Endothelial cell of umbilical vein (primary cell): ENCODE data around the gene JAML. TPM values are rescaled to one million over a fixed set of nuclear protein-coding genes. Genes with fewer than 3 reads are reported as not detected.

ENCODE experiments used
- BruUV-seq: library from RNA; stranded (reverse); fragments of 400-500 nt; replicated peaks from 2 replicates; lab custom pipeline; 2021; lab: Mats Ljungman, UMichigan
- CTCF ChIA-PET: fragments of 300-600, 350-600 bp; sonication (Branson Sonifier 250); formaldehyde crosslinking; loops from one replicate; lab custom pipeline; 2021; ENCODE audit warnings: antibody characterized with exemption, inconsistent platforms; lab: Charles Lee
- POLR2A ChIA-PET: fragments of 300-600, 350-600 bp; sonication (Branson Sonifier 250); formaldehyde crosslinking; loops from one replicate; lab custom pipeline; 2021; ENCODE audit warnings: antibody characterized with exemption, inconsistent platforms; lab: Charles Lee
- DNase-seq: peaks from one replicate; pipeline ENCODE4 v3.0.0-alpha.2; 2011; ENCODE audit warnings: low read depth, low spot score
- FAIRE-seq: peaks from 2 replicates; lab custom pipeline; 2011; peaks lifted over from hg19 to GRCh38; lab: Jason Lieb, UNC
- H2AFZ ChIP-seq: 2 replicates; pipeline ENCODE4 v1.6.0; 2012; ENCODE audit warnings: low read depth, low read length, control low read depth, inconsistent platforms
- H3K27ac ChIP-seq: 2 replicates; pipeline ENCODE4 v1.5.1; 2011; ENCODE audit warnings: low read depth, mild to moderate bottlenecking, control low read depth, low read length, moderate library complexity; ENCODE audit not compliant: insufficient read depth
- H3K27me3 ChIP-seq, 2 experiments: 2 replicates each; pipeline versions ENCODE4 v1.6.0 to v1.6.1; 2011; ENCODE audit warnings: low read length in 2 of 2, mixed read lengths in 1 of 2; ENCODE audit not compliant: control insufficient read depth in 2 of 2, insufficient read depth in 2 of 2
- H3K36me3 ChIP-seq, 2 experiments: 2 replicates in 1 of 2; 3 replicates in 1 of 2; pipeline ENCODE4 v1.5.1; 2011; ENCODE audit warnings: low read length in 2 of 2, mild to moderate bottlenecking in 1 of 2, moderate library complexity in 1 of 2; ENCODE audit not compliant: control insufficient read depth in 2 of 2, insufficient read depth in 2 of 2; ENCODE audit errors: extremely low read depth in 1 of 2
- H3K4me1 ChIP-seq: 3 replicates; pipeline ENCODE4 v1.5.1; 2011; ENCODE audit warnings: mild to moderate bottlenecking, low read length; ENCODE audit not compliant: control insufficient read depth, insufficient read depth; ENCODE audit errors: extremely low read depth
- H3K4me2 ChIP-seq: 2 replicates; pipeline ENCODE4 v1.6.1; 2011; ENCODE audit warnings: low read length, control low read depth, mixed read lengths; ENCODE audit not compliant: insufficient read depth
- H3K4me3 ChIP-seq, 3 experiments: fragments of 200-600 bp in 1 of 3; sonication (generic), shearing (Covaris generic) in 1 of 3; replicated peaks in 1 of 3; 2 replicates each; pipeline ENCODE4 v1.5.1; 2011 to 2016; ENCODE audit warnings: control low read depth in 3 of 3, low read length in 3 of 3, mild to moderate bottlenecking in 2 of 3, inconsistent platforms in 1 of 3, low read depth in 1 of 3, moderate library complexity in 1 of 3; ENCODE audit not compliant: insufficient read depth in 1 of 3
- H3K79me2 ChIP-seq: 2 replicates; pipeline ENCODE4 v1.6.0; 2012; ENCODE audit warnings: low read length, inconsistent platforms; ENCODE audit not compliant: control insufficient read depth, insufficient read depth
- H3K9ac ChIP-seq: replicated peaks from 2 replicates; pipeline ENCODE3; 2011; ENCODE audit warnings: low read length, control low read depth; ENCODE audit not compliant: insufficient read depth; ENCODE audit errors: extremely low read depth
- H3K9me1 ChIP-seq: replicated peaks from 3 replicates; pipeline ENCODE4 v1.6.0; 2011; ENCODE audit warnings: mild to moderate bottlenecking, low read length; ENCODE audit not compliant: control insufficient read depth, insufficient read depth; ENCODE audit errors: extremely low read depth
- H3K9me3 ChIP-seq: replicated peaks from 2 replicates; pipeline ENCODE4 v1.5.1; 2012; ENCODE audit warnings: low read length, inconsistent platforms; ENCODE audit not compliant: control insufficient read depth, insufficient read depth
- H4K20me1 ChIP-seq: replicated peaks from 2 replicates; pipeline ENCODE3; 2011; ENCODE audit warnings: mild to moderate bottlenecking, low read length; ENCODE audit not compliant: control insufficient read depth, insufficient read depth; ENCODE audit errors: extremely low read depth
- CTCF ChIP-seq, 2 donors: IDR thresholded peaks; 1 replicate in 1 of 2; 2 replicates in 1 of 2; pipeline ENCODE4 v1.5.1; 2011; ENCODE audit warnings: low read length in 2 of 2, mild to moderate bottlenecking in 2 of 2, moderate library complexity in 2 of 2, control low read depth in 1 of 2, inconsistent platforms in 1 of 2, low read depth in 1 of 2; ENCODE audit not compliant: insufficient read depth in 1 of 2; ENCODE audit errors: extremely low read depth in 1 of 2
- EZH2 ChIP-seq: IDR thresholded peaks from 2 replicates; pipeline ENCODE4 v1.6.1; 2012; ENCODE audit warnings: borderline replicate concordance, low read depth, mild to moderate bottlenecking, moderate library complexity, low read length, inconsistent platforms; ENCODE audit not compliant: severe bottlenecking
- FOS ChIP-seq: IDR thresholded peaks from 2 replicates; pipeline ENCODE4 v1.6.1; 2011; ENCODE audit warnings: mild to moderate bottlenecking, low read length, moderate library complexity, borderline replicate concordance; ENCODE audit not compliant: insufficient read depth
- GATA2 ChIP-seq: IDR thresholded peaks from 2 replicates; pipeline ENCODE4 v1.7.0; 2011; ENCODE audit warnings: low read depth, mild to moderate bottlenecking, moderate library complexity, mixed read lengths, low read length; ENCODE audit not compliant: insufficient read length, insufficient read depth
- JUN ChIP-seq: IDR thresholded peaks from 2 replicates; pipeline ENCODE4 v1.6.1; 2011; ENCODE audit warnings: borderline replicate concordance, low read depth; ENCODE audit not compliant: insufficient read length, insufficient read depth
- MAX ChIP-seq: IDR thresholded peaks from 2 replicates; pipeline ENCODE4 v1.6.1; 2011; ENCODE audit not compliant: insufficient read depth, insufficient read length
- MYC ChIP-seq: IDR thresholded peaks from one replicate; pipeline ENCODE4 v1.6.1; 2011; ENCODE audit warnings: mild to moderate bottlenecking, low read depth, low read length
- POLR2A ChIP-seq: IDR thresholded peaks from 2 replicates; pipeline ENCODE4 v1.6.1; 2012; ENCODE audit warnings: low read depth, mild to moderate bottlenecking, control low read depth, low read length
- POLR2AphosphoS5 ChIP-seq: IDR thresholded peaks from 2 replicates; pipeline ENCODE4 v1.6.1; 2012; ENCODE audit warnings: low read depth, mild to moderate bottlenecking, control low read depth, low read length, moderate library complexity; ENCODE audit not compliant: insufficient read depth
- dilution Hi-C: fragments of 300-500 bp; cut with MboI; formaldehyde crosslinking; loops from one replicate; pipeline ENCODE4 v1.15.0; 2019; ENCODE audit warnings: low sequenced_read_pairs; ENCODE audit not compliant: extremely low pct_ligation_motif_present
- intact Hi-C: fragments of 100-400 bp; cut with micrococcal nuclease; formaldehyde crosslinking; loops from one replicate; pipeline ENCODE4 v1.10.0; 2022
- polyA plus RNA-seq, 4 experiments: library from polyadenylated mRNA; depleted of rRNA in 3 of 4; stranded (reverse) in 3 of 4; unstranded in 1 of 4; fragments of >200 nt; gene quantifications; 2 replicates each; pipeline versions ENCODE4 v1.2.1 to v1.2.3, GENCODE V29; 2011 to 2012; ENCODE audit warnings: missing spikeins in 1 of 4
- total RNA-seq: library from RNA; stranded (reverse); gene quantifications from 2 replicates; pipeline ENCODE4 v1.2.3, GENCODE V29; 2021

The JAML gene
- total and polyA plus RNA-seq, 2 donors (not counting 3 experiments of a cell fraction or from before 2014, with no cell fraction given), result 0.04 to 0.35 TPM

GRCh38 chr11:118243993-118244762 lies 19.4 kb upstream of the JAML start:
- Histone ChIP-seq H3K27me3 (no peaks in the 10 kb centered on the region), H3K9ac (no peak overlapping the region), H4K20me1 (no peaks in the 10 kb centered on the region), H3K4me3 (no peak overlapping the region), H3K4me1 (peaks cover 48% of the 10 kb centered on the region), H3K36me3 (no peaks in the 10 kb centered on the region), H3K9me1 (no peaks in the 10 kb centered on the region), H2AFZ (no peak overlapping the region), H3K4me2 (no peak overlapping the region), H3K79me2 (no peaks in the 10 kb centered on the region), H3K27ac (no peak overlapping the region), H3K9me3 (no peaks in the 10 kb centered on the region)
- CTCF ChIA-PET, result interaction anchor here (1.5 kb wide), 1 partner anchor 46 kb away, joined by 7 read pairs; no protein-coding TSS in a partner anchor
- intact Hi-C loops, result no loop called here
- no peak for TF ChIP-seq POLR2A
- no peak for TF ChIP-seq POLR2AphosphoS5
- no peak for TF ChIP-seq FOS
- no peak for TF ChIP-seq MAX
- no peak for TF ChIP-seq EZH2
- TF ChIP-seq GATA2, result no peak
- TF ChIP-seq JUN, result no peak
- TF ChIP-seq MYC, result no peak
- TF ChIP-seq CTCF (IDR thresholded peaks at IDR 0.05; ENCODE audit: extremely low read depth in 1 of 2, insufficient read depth in 1 of 2, low read depth in 1 of 2, low read length in 2 of 2), result no peak
- BruUV-seq, result no TSS peak
- dilution Hi-C loops, result no loop called here
- POLR2A ChIA-PET, result no interaction called here
- FAIRE-seq, result no peak
- no peak for DNase-seq
